SK-N-SH (cell line): ENCODE measurements around the gene UBE2L6. TPM values are rescaled to one million over a fixed set of nuclear protein-coding genes. Genes with fewer than 3 reads are reported as not detected.

Experiments
- CTCF ChIA-PET: fragments of 300-600, 350-600 bp; formaldehyde crosslinking; extraction: SDS; loops from one replicate; lab custom pipeline; 2021; lab: Yijun Ruan, JAX
- POLR2A ChIA-PET: fragments of 350-600 bp; sonication (Branson Sonifier 250); formaldehyde crosslinking; extraction: SDS; loops from one replicate; lab custom pipeline; 2020; ENCODE audit warnings: antibody characterized with exemption, inconsistent platforms; lab: Yijun Ruan, JAX
- DNase-seq: peaks from one replicate; pipeline ENCODE4 v3.0.0; 2012
- H2AFZ ChIP-seq: fragments of 200-600 bp; sonication (generic); 2 replicates; pipeline ENCODE4 v1.8.1; 2016; ENCODE audit warnings: antibody characterized with exemption, mild to moderate bottlenecking, low read depth
- H3F3A ChIP-seq: fragments of 200-600 bp; sonication (generic); replicated peaks from 2 replicates; pipeline ENCODE3; 2016; ENCODE audit warnings: antibody characterized with exemption, mild to moderate bottlenecking; ENCODE audit not compliant: insufficient read depth
- H3K27ac ChIP-seq, 2 experiments: fragments of 200-500 bp in 1 of 2; fragments of 200-600 bp in 1 of 2; sonication (Bioruptor generic) in 1 of 2; sonication (generic), shearing (Covaris generic) in 1 of 2; 2 replicates each; pipeline versions ENCODE4 v1.5.1 to v1.6.1; 2014 to 2016; ENCODE audit warnings: low read depth in 2 of 2, inconsistent platforms in 1 of 2, low read length in 1 of 2, mild to moderate bottlenecking in 1 of 2, mixed read lengths in 1 of 2
- H3K27me3 ChIP-seq: fragments of 200-600 bp; sonication (generic), shearing (Covaris generic); 2 replicates; pipeline ENCODE4 v1.6.1; 2016; ENCODE audit warnings: mixed run types; ENCODE audit not compliant: insufficient read depth
- H3K36me3 ChIP-seq, 2 experiments: fragments of 200-500 bp in 1 of 2; fragments of 200-600 bp in 1 of 2; sonication (Bioruptor generic) in 1 of 2; sonication (generic) in 1 of 2; replicated peaks in 1 of 2; 2 replicates each; pipeline versions ENCODE3 to v1.5.1; 2014 to 2016; ENCODE audit warnings: low read length in 1 of 2, mild to moderate bottlenecking in 1 of 2; ENCODE audit not compliant: insufficient read depth in 2 of 2, control insufficient read depth in 1 of 2
- H3K4me1 ChIP-seq, 2 experiments: fragments of 200-500 bp in 1 of 2; fragments of 200-600 bp in 1 of 2; sonication (Bioruptor generic) in 1 of 2; sonication (generic), shearing (Covaris generic) in 1 of 2; 2 replicates each; pipeline versions ENCODE4 v1.5.1 to v1.6.1; 2014 to 2016; ENCODE audit warnings: low read depth in 1 of 2, low read length in 1 of 2, mixed run types in 1 of 2; ENCODE audit not compliant: insufficient read depth in 2 of 2, control insufficient read depth in 1 of 2
- H3K4me2 ChIP-seq: fragments of 200-600 bp; sonication (generic), shearing (Covaris generic); 2 replicates; pipeline ENCODE4 v1.6.1; 2017; ENCODE audit warnings: mixed run types
- H3K4me3 ChIP-seq, 2 experiments: fragments of 200-500 bp in 1 of 2; fragments of 200-600 bp in 1 of 2; sonication (Bioruptor generic) in 1 of 2; sonication (generic), shearing (Covaris generic) in 1 of 2; 2 replicates each; pipeline versions ENCODE4 v1.5.1 to v1.8.1; 2014 to 2016; ENCODE audit warnings: low read depth in 2 of 2, inconsistent platforms in 1 of 2, low read length in 1 of 2, mild to moderate bottlenecking in 1 of 2, mixed read lengths in 1 of 2, moderate library complexity in 1 of 2
- H3K79me2 ChIP-seq: fragments of 200-600 bp; sonication (generic); 2 replicates; pipeline ENCODE4 v1.8.1; 2017; ENCODE audit warnings: mild to moderate bottlenecking; ENCODE audit not compliant: insufficient read depth
- H3K9ac ChIP-seq: fragments of 200-600 bp; sonication (generic); 2 replicates; pipeline ENCODE4 v1.6.1; 2017; ENCODE audit warnings: mixed run types
- H3K9me2 ChIP-seq: fragments of 200-600 bp; sonication (generic); 2 replicates; pipeline ENCODE4 v1.6.1; 2017; ENCODE audit warnings: mixed run types
- H3K9me3 ChIP-seq: fragments of 200-600 bp; sonication (generic); 2 replicates; pipeline ENCODE4 v1.6.1; 2017; ENCODE audit warnings: mixed run types, mild to moderate bottlenecking, moderate library complexity
- H4K20me1 ChIP-seq: fragments of 200-600 bp; sonication (generic); 2 replicates; pipeline ENCODE4 v1.6.1; 2017; ENCODE audit warnings: mild to moderate bottlenecking, mixed run types; ENCODE audit not compliant: insufficient read depth
- ELF1 ChIP-seq: IDR thresholded peaks from 2 replicates; pipeline ENCODE4 v1.4.0; 2012
- FOXJ3 ChIP-seq: sonication (generic); formaldehyde crosslinking; IDR thresholded peaks from 2 replicates; pipeline ENCODE4 v1.5.1; 2020; ENCODE audit warnings: mild to moderate bottlenecking, missing genetic modification reagents
- MEF2A ChIP-seq: IDR thresholded peaks from 2 replicates; pipeline ENCODE4 v1.4.0; 2012; ENCODE audit warnings: low read depth, borderline replicate concordance
- SIN3A ChIP-seq: IDR thresholded peaks from 2 replicates; pipeline ENCODE4 v1.6.1; 2012; ENCODE audit warnings: low read depth, mild to moderate bottlenecking, low read length, moderate library complexity, borderline replicate concordance
- SMC3 ChIP-seq: IDR thresholded peaks from 2 replicates; pipeline ENCODE4 v1.6.1; 2012; ENCODE audit warnings: low read depth, low read length, improper control_type of control experiment
- TCF12 ChIP-seq: IDR thresholded peaks from 2 replicates; pipeline ENCODE4 v1.4.0; 2012
- WGBS: methylation state at CpG from one replicate; pipeline ENCODE4 v1.1.6; 2017; ENCODE audit warnings: low lambda C conversion rate; 5-methylcytosine and 5-hydroxymethylcytosine counted together
- polyA plus RNA-seq, 3 experiments: library from polyadenylated mRNA; depleted of rRNA; stranded (reverse); fragments of >200 nt; gene quantifications; 2 replicates each; pipeline ENCODE4 v1.2.3, GENCODE V29; 2012
- TF ChIP-seq, protein P1 (sequence below): IDR thresholded peaks from 2 replicates; pipeline ENCODE4; 2012
- TF ChIP-seq, protein P2 (sequence below): IDR thresholded peaks from 2 replicates; pipeline ENCODE4 v1.4.0; 2012; ENCODE audit warnings: low read depth, borderline replicate concordance
- TF ChIP-seq, protein P3 (sequence below): IDR thresholded peaks from 2 replicates; pipeline ENCODE4 v1.4.0; 2012; ENCODE audit warnings: low read depth
- TF ChIP-seq, protein P4 (sequence below): IDR thresholded peaks from 2 replicates; pipeline ENCODE4 v1.4.0; 2012; ENCODE audit warnings: low read depth, borderline replicate concordance
- TF ChIP-seq, protein P5 (sequence below): IDR thresholded peaks from 2 replicates; pipeline ENCODE4 v1.6.1; 2012; ENCODE audit warnings: mild to moderate bottlenecking, low read depth, low read length, moderate library complexity

UBE2L6 gene
- polyA plus RNA-seq, 1 of the 3 experiments (the other 2 are of a cell fraction) = 77.0 TPM

DNA sequence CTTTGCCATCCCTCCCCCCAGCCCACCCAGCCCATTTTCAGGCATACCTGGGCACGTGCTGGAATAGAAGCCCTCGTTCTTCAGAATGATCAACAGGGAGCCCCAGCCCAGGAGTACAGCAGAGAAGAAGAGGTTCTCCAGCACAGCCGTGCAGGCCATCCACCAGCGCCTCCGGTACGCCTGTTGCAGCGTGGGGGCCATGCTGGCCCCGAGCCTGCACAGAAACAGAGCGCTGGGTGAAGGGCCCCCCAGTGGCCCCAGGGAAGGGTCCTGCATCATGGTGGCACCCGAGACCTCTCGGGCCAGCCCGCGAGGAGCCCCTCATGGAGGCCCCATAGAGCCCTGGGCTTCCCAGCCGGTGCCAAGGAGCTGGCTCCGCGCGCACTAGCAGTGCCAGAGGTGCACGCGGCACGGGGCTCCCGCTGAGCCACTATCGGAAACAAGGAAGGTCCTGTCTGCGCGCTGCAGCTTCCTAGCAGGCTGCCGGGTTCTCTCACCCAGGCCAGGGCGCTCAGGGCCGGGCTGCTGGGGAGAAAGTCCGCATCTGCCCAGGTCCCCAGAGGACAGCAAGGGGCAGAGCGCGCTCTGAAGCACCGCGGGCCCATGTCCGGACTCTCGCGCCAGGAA lies 53.4 kb downstream of the UBE2L6 start (continued):
- TF ChIP-seq, protein P1, sequence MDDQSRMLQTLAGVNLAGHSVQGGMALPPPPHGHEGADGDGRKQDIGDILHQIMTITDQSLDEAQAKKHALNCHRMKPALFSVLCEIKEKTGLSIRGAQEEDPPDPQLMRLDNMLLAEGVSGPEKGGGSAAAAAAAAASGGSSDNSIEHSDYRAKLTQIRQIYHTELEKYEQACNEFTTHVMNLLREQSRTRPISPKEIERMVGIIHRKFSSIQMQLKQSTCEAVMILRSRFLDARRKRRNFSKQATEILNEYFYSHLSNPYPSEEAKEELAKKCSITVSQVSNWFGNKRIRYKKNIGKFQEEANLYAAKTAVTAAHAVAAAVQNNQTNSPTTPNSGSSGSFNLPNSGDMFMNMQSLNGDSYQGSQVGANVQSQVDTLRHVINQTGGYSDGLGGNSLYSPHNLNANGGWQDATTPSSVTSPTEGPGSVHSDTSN = no peak
- TF ChIP-seq SIN3A (no peak), MEF2A (no peak)

DNA sequence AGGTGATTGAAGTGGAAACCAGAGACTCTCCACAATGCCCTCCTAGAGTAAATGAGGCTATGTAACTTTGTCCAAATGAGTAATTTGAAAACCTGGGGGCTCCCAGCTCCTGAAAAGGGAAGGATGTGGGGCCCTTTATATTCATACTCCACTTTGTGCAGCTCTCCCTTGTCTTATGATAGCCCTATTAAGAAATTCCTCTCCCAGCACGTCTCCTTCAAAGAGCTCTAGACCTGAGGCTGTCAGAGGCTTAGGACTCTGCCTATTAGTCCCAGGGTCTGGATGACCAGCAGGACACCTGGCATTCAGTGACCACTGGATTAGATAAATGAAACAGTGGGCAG lies 54.0 kb downstream of the UBE2L6 start:
- Histone ChIP-seq H3K4me2 (no peak overlapping the region), H4K20me1 (no peaks in the 10 kb centered on the region), H3K9ac (no peak overlapping the region), H3K9me3 (no peaks in the 10 kb centered on the region), H3K4me1 (peaks cover 0 to 9% of the 10 kb centered on the region in 2 experiments; a peak in 1 of 4 replicates)
- WGBS = 93% methylated on average over 1 of the region's 1 CpG
- TF ChIP-seq, protein P1 = no peak
- TF ChIP-seq ELF1 (no peak), SMC3 (no peak), FOXJ3 (CRISPR knock-in tag) (no peak), TCF12 (no peak)
- TF ChIP-seq, protein P2, sequence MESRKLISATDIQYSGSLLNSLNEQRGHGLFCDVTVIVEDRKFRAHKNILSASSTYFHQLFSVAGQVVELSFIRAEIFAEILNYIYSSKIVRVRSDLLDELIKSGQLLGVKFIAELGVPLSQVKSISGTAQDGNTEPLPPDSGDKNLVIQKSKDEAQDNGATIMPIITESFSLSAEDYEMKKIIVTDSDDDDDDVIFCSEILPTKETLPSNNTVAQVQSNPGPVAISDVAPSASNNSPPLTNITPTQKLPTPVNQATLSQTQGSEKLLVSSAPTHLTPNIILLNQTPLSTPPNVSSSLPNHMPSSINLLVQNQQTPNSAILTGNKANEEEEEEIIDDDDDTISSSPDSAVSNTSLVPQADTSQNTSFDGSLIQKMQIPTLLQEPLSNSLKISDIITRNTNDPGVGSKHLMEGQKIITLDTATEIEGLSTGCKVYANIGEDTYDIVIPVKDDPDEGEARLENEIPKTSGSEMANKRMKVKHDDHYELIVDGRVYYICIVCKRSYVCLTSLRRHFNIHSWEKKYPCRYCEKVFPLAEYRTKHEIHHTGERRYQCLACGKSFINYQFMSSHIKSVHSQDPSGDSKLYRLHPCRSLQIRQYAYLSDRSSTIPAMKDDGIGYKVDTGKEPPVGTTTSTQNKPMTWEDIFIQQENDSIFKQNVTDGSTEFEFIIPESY = no peak
- TF ChIP-seq, protein P3, sequence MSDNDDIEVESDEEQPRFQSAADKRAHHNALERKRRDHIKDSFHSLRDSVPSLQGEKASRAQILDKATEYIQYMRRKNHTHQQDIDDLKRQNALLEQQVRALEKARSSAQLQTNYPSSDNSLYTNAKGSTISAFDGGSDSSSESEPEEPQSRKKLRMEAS = no peak
- TF ChIP-seq, protein P4, sequence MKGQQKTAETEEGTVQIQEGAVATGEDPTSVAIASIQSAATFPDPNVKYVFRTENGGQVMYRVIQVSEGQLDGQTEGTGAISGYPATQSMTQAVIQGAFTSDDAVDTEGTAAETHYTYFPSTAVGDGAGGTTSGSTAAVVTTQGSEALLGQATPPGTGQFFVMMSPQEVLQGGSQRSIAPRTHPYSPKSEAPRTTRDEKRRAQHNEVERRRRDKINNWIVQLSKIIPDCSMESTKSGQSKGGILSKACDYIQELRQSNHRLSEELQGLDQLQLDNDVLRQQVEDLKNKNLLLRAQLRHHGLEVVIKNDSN = no peak
- TF ChIP-seq, protein P5, sequence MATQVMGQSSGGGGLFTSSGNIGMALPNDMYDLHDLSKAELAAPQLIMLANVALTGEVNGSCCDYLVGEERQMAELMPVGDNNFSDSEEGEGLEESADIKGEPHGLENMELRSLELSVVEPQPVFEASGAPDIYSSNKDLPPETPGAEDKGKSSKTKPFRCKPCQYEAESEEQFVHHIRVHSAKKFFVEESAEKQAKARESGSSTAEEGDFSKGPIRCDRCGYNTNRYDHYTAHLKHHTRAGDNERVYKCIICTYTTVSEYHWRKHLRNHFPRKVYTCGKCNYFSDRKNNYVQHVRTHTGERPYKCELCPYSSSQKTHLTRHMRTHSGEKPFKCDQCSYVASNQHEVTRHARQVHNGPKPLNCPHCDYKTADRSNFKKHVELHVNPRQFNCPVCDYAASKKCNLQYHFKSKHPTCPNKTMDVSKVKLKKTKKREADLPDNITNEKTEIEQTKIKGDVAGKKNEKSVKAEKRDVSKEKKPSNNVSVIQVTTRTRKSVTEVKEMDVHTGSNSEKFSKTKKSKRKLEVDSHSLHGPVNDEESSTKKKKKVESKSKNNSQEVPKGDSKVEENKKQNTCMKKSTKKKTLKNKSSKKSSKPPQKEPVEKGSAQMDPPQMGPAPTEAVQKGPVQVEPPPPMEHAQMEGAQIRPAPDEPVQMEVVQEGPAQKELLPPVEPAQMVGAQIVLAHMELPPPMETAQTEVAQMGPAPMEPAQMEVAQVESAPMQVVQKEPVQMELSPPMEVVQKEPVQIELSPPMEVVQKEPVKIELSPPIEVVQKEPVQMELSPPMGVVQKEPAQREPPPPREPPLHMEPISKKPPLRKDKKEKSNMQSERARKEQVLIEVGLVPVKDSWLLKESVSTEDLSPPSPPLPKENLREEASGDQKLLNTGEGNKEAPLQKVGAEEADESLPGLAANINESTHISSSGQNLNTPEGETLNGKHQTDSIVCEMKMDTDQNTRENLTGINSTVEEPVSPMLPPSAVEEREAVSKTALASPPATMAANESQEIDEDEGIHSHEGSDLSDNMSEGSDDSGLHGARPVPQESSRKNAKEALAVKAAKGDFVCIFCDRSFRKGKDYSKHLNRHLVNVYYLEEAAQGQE = no peak
- TF ChIP-seq, all 33 proteins: peak for 0
- no peaks in the 10 kb centered on the region for H3K9me2 ChIP-seq
- H3K79me2 ChIP-seq = no peaks in the 10 kb centered on the region
- no peaks in the 10 kb centered on the region for H3F3A ChIP-seq
- no peaks in the 10 kb centered on the region for H3K27me3 ChIP-seq
- H3K4me3 ChIP-seq = no peak overlapping the region
- no peaks in the 10 kb centered on the region for H3K36me3 ChIP-seq
- no peak overlapping the region for H2AFZ ChIP-seq
- no peak for DNase-seq
- ChIA-PET POLR2A (interaction anchor here (1.1 kb wide), 1 partner anchor 20 kb away, joined by 3 read pairs; no protein-coding TSS in a partner anchor), CTCF (interaction anchor here (0.6 to 6.9 kb wide), 14 partner anchors 12 to 168 kb away, joined by 3 to 106 read pairs (median 6); partner anchors contain the start of genes RTN4RL2 and TIMM10)
- no peak overlapping the region for H3K27ac ChIP-seq
